MM.1S (cell line): Measurements from ENCODE around the gene NFATC1.

Experiments used
- EZH2 ChIP-seq: fragments of 300-600 bp; sonication (generic); optimal IDR thresholded peaks from 2 replicates; pipeline ENCODE3; 2017; ENCODE audit warnings: low read depth, mild to moderate bottlenecking, antibody characterized with exemption, low read length, mixed read lengths
- TF ChIP-seq, protein P1 (sequence below): fragments of 300-600 bp; sonication (generic); IDR thresholded peaks from 2 replicates; pipeline ENCODE4 v1.5.1; 2016; ENCODE audit warnings: antibody characterized with exemption, low read length, mixed read lengths

DNA sequence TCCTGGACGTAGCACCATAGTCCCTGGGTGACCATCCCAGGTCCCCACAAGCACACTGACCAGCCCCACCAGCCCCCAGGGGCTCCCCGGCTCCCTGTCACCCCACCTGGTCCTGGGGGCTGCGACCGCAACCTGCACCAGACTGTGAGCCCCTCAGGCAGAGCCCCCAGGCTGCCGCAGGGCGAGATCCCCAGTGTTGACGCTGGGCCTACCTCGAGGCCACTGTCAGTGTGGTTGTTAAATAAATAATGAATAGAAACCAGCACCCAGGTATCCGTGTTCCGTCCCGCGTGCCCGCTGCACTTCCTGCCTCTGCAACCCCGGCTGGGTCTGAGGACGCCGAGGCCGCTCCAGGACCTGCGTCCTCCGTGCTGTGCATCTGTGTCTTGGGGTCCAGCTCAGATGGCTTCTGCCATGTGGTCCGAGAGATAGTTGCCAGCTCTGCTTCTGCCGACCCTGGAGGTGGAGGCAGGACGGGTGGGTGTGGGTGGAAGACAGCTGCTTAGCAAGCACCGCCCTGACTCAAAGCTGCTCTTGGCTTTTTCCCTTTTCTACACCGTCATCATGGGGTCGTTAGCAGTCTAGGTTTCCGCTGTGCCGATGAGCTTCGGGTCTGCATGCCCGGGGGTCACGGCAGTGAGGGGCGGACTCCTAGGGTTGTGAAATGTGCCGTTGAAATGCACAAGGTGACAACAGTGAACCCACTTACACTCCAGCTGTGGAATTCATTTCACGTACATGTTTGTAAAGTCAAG lies 74.2 kb downstream of the NFATC1 start:
- TF ChIP-seq, protein P1, sequence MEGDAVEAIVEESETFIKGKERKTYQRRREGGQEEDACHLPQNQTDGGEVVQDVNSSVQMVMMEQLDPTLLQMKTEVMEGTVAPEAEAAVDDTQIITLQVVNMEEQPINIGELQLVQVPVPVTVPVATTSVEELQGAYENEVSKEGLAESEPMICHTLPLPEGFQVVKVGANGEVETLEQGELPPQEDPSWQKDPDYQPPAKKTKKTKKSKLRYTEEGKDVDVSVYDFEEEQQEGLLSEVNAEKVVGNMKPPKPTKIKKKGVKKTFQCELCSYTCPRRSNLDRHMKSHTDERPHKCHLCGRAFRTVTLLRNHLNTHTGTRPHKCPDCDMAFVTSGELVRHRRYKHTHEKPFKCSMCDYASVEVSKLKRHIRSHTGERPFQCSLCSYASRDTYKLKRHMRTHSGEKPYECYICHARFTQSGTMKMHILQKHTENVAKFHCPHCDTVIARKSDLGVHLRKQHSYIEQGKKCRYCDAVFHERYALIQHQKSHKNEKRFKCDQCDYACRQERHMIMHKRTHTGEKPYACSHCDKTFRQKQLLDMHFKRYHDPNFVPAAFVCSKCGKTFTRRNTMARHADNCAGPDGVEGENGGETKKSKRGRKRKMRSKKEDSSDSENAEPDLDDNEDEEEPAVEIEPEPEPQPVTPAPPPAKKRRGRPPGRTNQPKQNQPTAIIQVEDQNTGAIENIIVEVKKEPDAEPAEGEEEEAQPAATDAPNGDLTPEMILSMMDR: no peak
- TF ChIP-seq EZH2: no peak
